GM12891 (cell line): ENCODE data around the gene MYBPC1.

Source experiments
- DNase-seq: peaks from one replicate; pipeline ENCODE4 v3.0.0; 2011; ENCODE audit warnings: low spot score; ENCODE audit not compliant: insufficient read length
- FAIRE-seq: peaks from 2 replicates; lab custom pipeline; 2011; peaks lifted over from hg19 to GRCh38; lab: Jason Lieb, UNC
- PAX5 ChIP-seq: IDR thresholded peaks from 2 replicates; pipeline ENCODE4 v1.6.1; 2011; ENCODE audit warnings: low read length, moderate library complexity, mild to moderate bottlenecking; ENCODE audit not compliant: insufficient read depth, severe bottlenecking
- POLR2A ChIP-seq: IDR thresholded peaks from 2 replicates; pipeline ENCODE4 v1.6.1; 2011; ENCODE audit warnings: low read depth, low read length, control low read depth
- POLR2AphosphoS5 ChIP-seq: IDR thresholded peaks from 2 replicates; pipeline ENCODE4 v1.6.1; 2011; ENCODE audit warnings: low read depth, low read length, control low read depth
- POU2F2 ChIP-seq: IDR thresholded peaks from 2 replicates; pipeline ENCODE4 v1.6.1; 2011; ENCODE audit warnings: low read depth, mild to moderate bottlenecking, control low read depth, low read length, moderate library complexity
- SPI1 ChIP-seq: IDR thresholded peaks from 2 replicates; pipeline ENCODE4 v1.6.1; 2011; ENCODE audit warnings: low read depth, low read length, control low read depth
- TAF1 ChIP-seq: IDR thresholded peaks from 2 replicates; pipeline ENCODE4 v1.6.1; 2011; ENCODE audit warnings: low read depth, low read length, control low read depth

Gene MYBPC1

DNA sequence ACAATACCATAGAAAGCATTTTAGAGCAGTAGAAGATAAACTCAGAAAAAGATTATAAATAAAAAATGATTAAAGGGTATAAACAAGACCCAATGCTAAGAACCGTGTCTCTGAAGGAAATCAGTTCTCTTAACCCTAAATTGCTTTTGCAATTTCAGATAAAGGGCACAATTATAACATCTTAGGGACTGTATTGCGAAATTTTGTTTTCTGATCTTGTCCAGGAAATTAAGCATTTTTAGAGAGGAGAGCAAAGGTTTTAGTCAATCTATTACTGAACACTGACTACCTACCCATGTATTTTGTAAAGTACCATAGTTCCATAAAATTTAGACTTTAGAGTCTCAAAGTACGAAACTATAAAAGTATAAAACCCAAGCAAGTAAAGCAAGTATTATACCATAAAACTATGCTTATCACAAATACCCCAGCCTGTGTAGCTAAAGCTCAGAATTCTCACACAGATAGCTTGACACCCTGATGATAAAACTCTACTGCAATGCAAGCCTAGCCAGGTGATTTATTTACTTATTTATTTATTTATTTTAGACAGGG is 95.8 kb downstream of the MYBPC1 start:
- FAIRE-seq = no peak
- no peak for DNase-seq

DNA sequence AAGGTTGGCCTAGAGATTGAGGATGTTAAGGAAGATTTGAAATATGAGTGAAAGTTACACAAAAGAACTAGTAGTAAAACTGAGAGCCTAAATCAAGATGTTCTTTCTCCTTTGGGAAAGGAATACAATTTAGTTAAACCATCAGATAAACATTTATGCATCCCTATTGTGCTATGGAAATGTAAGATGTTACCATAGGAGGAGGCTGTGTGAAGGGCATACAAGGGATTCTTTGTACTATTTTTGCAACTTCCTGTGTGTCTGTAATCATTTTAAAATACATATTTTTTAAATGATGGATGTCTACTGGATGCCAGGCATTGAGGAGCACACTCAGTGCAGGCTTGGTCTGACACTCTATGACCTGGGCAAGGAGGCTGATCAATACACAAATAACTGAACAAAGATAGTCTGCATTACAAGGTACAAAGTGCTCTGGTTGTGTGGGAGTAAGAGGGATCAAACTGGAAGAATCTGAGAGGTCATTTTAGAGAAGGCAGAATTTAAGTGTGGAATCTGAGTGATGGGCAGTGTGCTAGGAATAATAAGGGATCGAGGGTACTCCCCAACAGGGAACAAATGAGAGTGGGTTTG is 96.8 kb downstream of the MYBPC1 start:
- DNase-seq (no peak), FAIRE-seq (no peak)
- TF ChIP-seq SPI1 (no peak), POLR2A (no peak), POU2F2 (no peak), POLR2AphosphoS5 (no peak), PAX5 (no peak), TAF1 (no peak)

More for the DNA sequence above, 95.8 kb downstream of the MYBPC1 start:
- TF ChIP-seq PAX5 = no peak
- no peak for TF ChIP-seq POLR2A
- TF ChIP-seq TAF1 = no peak

DNA sequence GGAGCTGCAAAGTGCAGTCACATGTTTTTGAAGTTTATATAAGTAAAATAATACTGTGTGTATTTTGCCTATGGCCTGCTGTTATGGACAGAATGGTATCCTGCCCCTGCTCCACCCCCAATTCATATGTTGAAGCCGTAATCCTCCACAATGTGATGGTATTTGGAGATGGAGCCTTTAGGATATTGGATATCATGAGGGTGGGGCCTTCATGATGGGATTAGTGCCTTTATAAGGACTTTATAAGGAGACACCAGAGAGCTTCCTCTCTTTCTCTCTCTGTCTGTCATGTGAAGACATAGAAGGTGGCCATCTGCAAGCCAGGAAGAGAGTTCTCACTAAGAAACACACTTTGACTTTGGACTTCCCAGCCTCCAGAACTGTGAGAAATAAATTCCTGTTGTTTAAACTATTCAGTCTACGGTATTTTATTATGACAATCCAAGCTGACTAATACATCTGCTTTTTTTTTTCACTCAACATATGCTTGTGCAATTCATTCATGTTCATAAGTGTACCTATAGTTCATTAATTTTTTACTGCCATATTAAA is 99.6 kb downstream of the MYBPC1 start:
- DNase-seq = no peak
- no peak for FAIRE-seq
- TF ChIP-seq POU2F2 = no peak
- TF ChIP-seq POLR2A = no peak

DNA sequence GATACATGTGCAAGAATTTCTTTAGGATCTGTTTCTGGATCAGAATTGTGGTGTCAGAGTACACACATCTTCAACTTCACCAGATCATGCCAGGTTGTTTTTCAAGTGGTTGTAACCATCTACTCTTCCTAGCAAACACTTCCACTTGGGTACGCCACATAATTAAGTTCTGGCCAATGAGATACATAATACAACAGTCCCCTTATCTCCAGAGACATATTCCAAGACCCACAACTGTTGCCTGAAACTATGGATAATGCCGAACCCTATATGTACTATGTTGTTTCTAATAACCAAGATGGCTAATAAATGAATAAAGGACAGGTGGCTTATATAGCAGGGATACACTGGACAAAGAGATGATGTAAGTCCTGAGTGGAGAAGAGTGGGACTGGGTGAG is 100.2 kb downstream of the MYBPC1 start:
- TF ChIP-seq SPI1 (no peak), POLR2AphosphoS5 (no peak), POU2F2 (no peak), TAF1 (no peak), POLR2A (no peak), PAX5 (no peak)
- FAIRE-seq (no peak), DNase-seq (no peak)

DNA sequence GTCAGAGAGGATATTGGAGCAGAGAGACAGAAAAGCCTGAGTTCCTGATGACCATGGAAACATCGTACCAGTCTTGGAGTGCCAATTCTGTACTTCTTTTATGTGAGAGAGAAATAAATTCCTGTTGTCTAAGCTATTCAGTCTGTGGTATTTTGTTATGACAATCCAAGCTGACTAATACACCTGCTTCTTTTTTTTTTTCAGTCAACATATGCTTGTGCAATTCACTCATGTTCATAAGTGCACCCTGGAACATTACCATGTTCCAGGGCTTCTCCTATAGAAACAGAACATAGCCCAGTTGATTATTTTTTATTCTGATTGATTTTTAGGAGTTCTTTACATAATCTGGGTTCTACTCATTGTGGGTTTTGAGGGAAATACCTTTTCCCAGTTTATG is 100.9 kb downstream of the MYBPC1 start:
- TF ChIP-seq TAF1 (no peak), POLR2AphosphoS5 (no peak), POLR2A (no peak), PAX5 (no peak), SPI1 (no peak), POU2F2 (no peak)
- DNase-seq (no peak), FAIRE-seq (no peak)

DNA sequence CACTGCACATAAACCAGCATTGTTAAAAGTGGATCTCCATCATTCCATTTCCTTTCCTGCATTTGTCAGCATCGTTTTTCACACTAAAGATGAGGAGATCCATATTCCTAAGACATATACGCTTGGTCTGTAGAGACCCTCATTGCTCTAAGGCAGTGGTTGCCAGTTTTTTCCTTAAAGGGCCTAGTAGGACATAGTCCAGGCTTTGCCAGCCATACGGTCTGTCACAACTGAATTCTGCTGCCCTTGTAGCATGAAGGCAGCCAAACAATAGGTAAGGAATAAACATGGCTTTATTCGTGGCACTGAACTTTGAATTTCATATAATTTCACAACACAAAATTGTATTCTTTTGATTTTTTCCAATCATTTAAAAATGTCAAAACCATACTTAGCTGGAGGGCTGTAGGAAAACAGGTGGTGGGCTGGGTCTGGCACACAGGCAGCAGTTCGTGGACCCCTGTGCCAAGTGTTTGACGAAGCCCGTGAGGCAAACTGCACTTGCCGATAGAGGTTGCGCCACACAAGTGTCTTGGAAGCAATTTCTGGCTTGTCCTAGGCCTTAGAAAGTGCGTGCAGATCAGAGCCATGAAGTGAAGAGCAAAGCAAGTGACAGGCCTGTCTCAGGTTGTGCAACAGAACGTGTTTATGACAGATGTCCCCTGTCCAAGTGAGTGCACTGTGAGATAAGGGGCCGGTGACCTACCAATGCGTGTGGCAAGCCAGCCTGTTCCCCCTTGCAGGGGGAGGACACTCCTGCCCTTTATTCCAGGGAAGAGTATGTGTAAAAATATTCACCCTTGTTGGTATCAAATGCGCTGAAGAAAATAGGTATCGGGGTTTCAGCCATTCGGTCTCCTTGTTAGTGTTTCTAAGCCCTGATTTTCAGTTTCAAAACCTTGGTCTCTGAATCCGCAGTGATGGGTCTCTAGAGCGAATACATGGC is 101.8 kb downstream of the MYBPC1 start:
- TF ChIP-seq POLR2A (no peak), TAF1 (no peak), POLR2AphosphoS5 (no peak), PAX5 (no peak), SPI1 (no peak), POU2F2 (no peak)
- DNase-seq = peak; percentile 25
- FAIRE-seq = peak; percentile 64

DNA sequence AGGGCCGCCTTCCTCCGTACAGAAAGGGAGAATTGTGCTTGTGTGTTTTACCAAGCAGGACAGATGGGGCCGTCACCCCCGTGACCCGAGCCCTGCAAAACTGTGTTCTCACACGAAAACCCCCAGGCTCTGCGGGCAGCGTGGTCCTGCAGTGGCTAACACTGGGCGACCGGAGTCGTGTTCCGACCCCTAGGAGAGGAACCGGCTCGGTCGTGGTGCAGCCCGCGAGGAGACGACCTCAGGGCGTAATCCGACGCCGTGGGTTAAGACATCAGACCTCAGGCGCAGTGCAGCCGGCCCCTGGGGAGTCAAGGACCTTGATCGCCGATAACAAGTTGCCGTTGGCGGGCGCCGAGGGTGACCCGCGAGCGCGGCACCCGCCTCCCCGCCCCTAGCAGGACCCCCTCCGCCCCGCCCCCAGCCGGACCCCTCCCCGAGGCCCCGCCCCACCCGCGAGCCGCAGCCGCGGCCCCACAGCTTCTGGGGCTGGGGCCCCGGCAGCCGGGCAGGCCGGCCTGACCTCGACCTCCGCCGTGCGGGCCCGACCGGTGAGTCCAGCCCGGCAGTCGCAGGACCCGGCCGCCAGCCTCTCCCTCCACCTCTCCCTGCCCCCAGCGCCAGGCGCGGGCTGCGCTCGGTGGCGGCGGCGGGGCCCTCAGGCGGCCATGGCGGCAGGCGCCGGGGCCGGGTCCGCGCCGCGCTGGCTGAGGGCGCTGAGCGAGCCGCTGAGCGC is 102.6 kb downstream of the MYBPC1 start, which contains the start of gene CHPT1:
Gene CHPT1, plus strand, starts transcription at position 444 of the 733 bp plus-strand sequence. Its CDS starts 222 bp downstream, at position 666.
- FAIRE-seq (peak; percentile 47), DNase-seq (peak; percentile 64)
- TF ChIP-seq PAX5 (no peak), POU2F2 (no peak), TAF1 (no peak), POLR2AphosphoS5 (no peak), SPI1 (no peak), POLR2A (no peak)

DNA sequence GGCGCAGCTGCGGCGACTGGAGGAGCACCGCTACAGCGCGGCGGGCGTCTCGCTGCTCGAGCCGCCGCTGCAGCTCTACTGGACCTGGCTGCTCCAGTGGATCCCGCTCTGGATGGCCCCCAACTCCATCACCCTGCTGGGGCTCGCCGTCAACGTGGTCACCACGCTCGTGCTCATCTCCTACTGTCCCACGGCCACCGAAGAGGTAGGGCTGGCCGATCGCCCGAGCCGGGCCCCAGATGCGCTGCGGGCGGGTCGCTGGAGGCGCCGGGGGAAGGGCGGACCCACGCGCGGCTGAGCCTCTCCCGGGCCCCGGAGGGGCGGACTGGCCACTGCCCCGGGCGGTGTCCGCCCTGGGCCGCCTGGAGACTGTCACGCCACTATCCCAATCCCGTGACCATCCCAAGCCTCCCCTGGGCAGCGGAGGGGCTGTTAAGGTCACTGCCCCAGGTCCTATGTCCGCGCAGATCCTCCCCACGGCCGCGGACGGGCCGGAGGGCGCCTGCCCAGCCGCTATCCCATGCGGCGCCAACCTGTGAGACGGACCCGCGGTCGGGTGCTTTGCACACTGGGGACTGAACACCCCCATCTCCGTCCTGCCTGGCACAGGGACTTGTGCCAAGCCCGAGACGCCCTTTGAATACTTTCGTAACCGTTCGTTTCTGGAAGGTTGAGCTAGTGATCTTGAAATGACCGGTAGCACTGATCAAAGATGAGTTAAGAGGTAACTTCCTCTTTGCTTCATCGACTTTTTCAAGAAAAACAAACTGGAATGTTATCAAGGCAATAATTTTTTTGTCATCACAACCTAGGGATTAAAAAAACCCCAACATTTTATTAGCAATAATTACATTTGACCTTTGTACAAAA is 103.4 kb downstream of the MYBPC1 start:
- no peak for TF ChIP-seq POU2F2
- no peak for TF ChIP-seq TAF1
- no peak for TF ChIP-seq POLR2A
- no peak for TF ChIP-seq SPI1
- no peak for TF ChIP-seq PAX5
- no peak for TF ChIP-seq POLR2AphosphoS5
- DNase-seq (peak; percentile 34), FAIRE-seq (no peak)

DNA sequence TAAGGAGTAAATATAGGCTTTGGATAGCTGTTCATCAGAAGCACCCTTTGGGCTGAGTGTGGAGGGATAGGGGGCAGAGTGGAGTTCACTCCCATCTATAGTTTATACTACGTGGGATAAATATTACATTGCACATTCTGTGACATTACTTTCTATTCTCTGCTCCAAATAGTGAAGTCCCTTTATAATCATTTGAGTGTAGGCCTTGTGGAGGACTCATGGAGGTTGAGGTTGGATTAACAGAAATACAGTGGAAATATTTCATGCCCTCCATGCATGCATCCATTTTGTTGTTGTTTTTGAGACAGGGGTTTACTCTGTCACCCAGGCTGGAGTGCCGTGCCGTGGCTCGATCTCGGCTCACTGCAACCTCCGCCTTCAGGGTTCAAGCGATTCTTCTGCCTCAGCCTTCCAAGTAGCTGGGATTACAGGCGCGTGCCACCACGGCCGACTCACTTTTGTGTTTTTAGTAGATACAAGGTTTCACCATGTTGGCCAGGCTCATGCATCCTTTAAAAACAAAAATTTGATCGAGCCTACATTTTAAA is 104.1 kb downstream of the MYBPC1 start:
- FAIRE-seq (no peak), DNase-seq (no peak)
- no peak for TF ChIP-seq PAX5
- TF ChIP-seq TAF1 = no peak
- TF ChIP-seq POLR2A = no peak
- no peak for TF ChIP-seq SPI1
- TF ChIP-seq POU2F2 = no peak
- no peak for TF ChIP-seq POLR2AphosphoS5
